HEK293 (cell line): Measurements from ENCODE around the gene TPST2.
A peak's percentile ranks its signal among the peaks of the same experiment; 100 is the strongest.

ENCODE experiments used
- CTCF ChIA-PET: fragments of 350-600 bp; formaldehyde crosslinking; extraction: SDS; loops from one replicate; lab custom pipeline; 2021; ENCODE audit warnings: antibody characterized with exemption; lab: Yijun Ruan, JAX
- POLR2A ChIA-PET: fragments of 300-600 bp; formaldehyde crosslinking; extraction: SDS; loops from one replicate; lab custom pipeline; 2020; ENCODE audit warnings: antibody characterized with exemption, inconsistent platforms; lab: Yijun Ruan, JAX
- H3K27ac ChIP-seq: fragments of 200-500 bp; sonication (Bioruptor generic); 2 replicates; pipeline ENCODE4 v1.5.1; 2014; ENCODE audit warnings: low read depth, low read length, control low read depth, inconsistent platforms; ENCODE audit errors: extremely low read depth
- H3K36me3 ChIP-seq, 2 experiments: fragments of 200-500 bp in 1 of 2; sonication (Bioruptor generic) in 1 of 2; 1 replicate in 1 of 2; 2 replicates in 1 of 2; pipeline ENCODE4 v1.5.1; 2014 to 2017; ENCODE audit warnings: inconsistent platforms in 2 of 2, low read length in 2 of 2; ENCODE audit not compliant: control insufficient read depth in 2 of 2, insufficient read depth in 1 of 2
- H3K4me1 ChIP-seq: fragments of 200-500 bp; sonication (Bioruptor generic); 2 replicates; pipeline ENCODE4 v1.5.1; 2014; ENCODE audit warnings: mild to moderate bottlenecking, low read length, inconsistent platforms; ENCODE audit not compliant: control insufficient read depth, insufficient read depth
- H3K4me3 ChIP-seq: 2 replicates; pipeline ENCODE4 v1.5.1; 2011; ENCODE audit warnings: low read depth, mild to moderate bottlenecking, control low read depth, low read length, moderate library complexity
- H3K9me3 ChIP-seq: fragments of 200-500 bp; sonication (Bioruptor generic); 2 replicates; pipeline ENCODE4 v1.5.1; 2014; ENCODE audit warnings: low read depth, low read length, inconsistent platforms; ENCODE audit not compliant: control insufficient read depth, insufficient read depth
- KLF16 ChIP-seq: fragments of 450-650 bp; formaldehyde crosslinking; IDR thresholded peaks from 2 replicates; pipeline ENCODE4 v1.5.1; 2017; ENCODE audit warnings: missing biosample characterization, missing genetic modification characterization
- KLF7 ChIP-seq: fragments of 450-650 bp; formaldehyde crosslinking; IDR thresholded peaks from 2 replicates; pipeline ENCODE4 v1.5.1; 2016; ENCODE audit warnings: missing biosample characterization, missing genetic modification characterization, borderline replicate concordance
- OSR2 ChIP-seq: fragments of 450-650 bp; formaldehyde crosslinking; IDR thresholded peaks from 2 replicates; pipeline ENCODE4 v1.5.1; 2016; ENCODE audit warnings: missing biosample characterization, missing genetic modification characterization
- TRIM28 ChIP-seq: IDR thresholded peaks from 2 replicates; pipeline ENCODE4 v1.6.1; 2011; ENCODE audit warnings: low read length, control low read depth, borderline replicate concordance
- TSHZ1 ChIP-seq: fragments of 450-650 bp; formaldehyde crosslinking; IDR thresholded peaks from 2 replicates; pipeline ENCODE4 v1.5.1; 2016; ENCODE audit warnings: missing biosample characterization, missing genetic modification characterization, borderline replicate concordance
- YY2 ChIP-seq: fragments of 450-650 bp; formaldehyde crosslinking; IDR thresholded peaks from 2 replicates; pipeline ENCODE4 v1.5.1; 2016; ENCODE audit warnings: missing biosample characterization, missing genetic modification characterization
- ZBTB7A ChIP-seq: fragments of 450-650 bp; formaldehyde crosslinking; IDR thresholded peaks from 2 replicates; pipeline ENCODE4 v1.5.1; 2016; ENCODE audit warnings: low read depth, missing biosample characterization, missing genetic modification characterization
- ZIC2 ChIP-seq: fragments of 450-650 bp; formaldehyde crosslinking; IDR thresholded peaks from 2 replicates; pipeline ENCODE4 v1.5.1; 2016; ENCODE audit warnings: missing biosample characterization, missing genetic modification characterization
- ZNF121 ChIP-seq: fragments of 450-650 bp; formaldehyde crosslinking; IDR thresholded peaks from 2 replicates; pipeline ENCODE4 v1.5.1; 2016; ENCODE audit warnings: missing biosample characterization, missing genetic modification characterization
- ZNF132 ChIP-seq: fragments of 450-650 bp; formaldehyde crosslinking; IDR thresholded peaks from 2 replicates; pipeline ENCODE4 v1.5.1; 2017; ENCODE audit warnings: missing biosample characterization, missing genetic modification characterization, borderline replicate concordance
- ZNF174 ChIP-seq: fragments of 450-650 bp; formaldehyde crosslinking; IDR thresholded peaks from 2 replicates; pipeline ENCODE4 v1.5.0; 2017; ENCODE audit warnings: missing biosample characterization, mild to moderate bottlenecking, missing genetic modification characterization
- ZNF184 ChIP-seq: fragments of 450-650 bp; IDR thresholded peaks from 2 replicates; pipeline ENCODE4 v1.5.1; 2018; ENCODE audit warnings: missing biosample characterization, mild to moderate bottlenecking, missing genetic modification characterization
- ZNF19 ChIP-seq: fragments of 450-650 bp; formaldehyde crosslinking; IDR thresholded peaks from 2 replicates; pipeline ENCODE4; 2016; ENCODE audit warnings: missing biosample characterization, missing genetic modification characterization, low read depth
- ZNF221 ChIP-seq: fragments of 450-650 bp; formaldehyde crosslinking; IDR thresholded peaks from 2 replicates; pipeline ENCODE4 v1.5.1; 2017; ENCODE audit warnings: missing biosample characterization, missing genetic modification characterization, borderline replicate concordance
- ZNF223 ChIP-seq: fragments of 450-650 bp; formaldehyde crosslinking; IDR thresholded peaks from 2 replicates; pipeline ENCODE4 v1.5.1; 2016; ENCODE audit warnings: missing biosample characterization, missing genetic modification characterization
- ZNF23 ChIP-seq: fragments of 450-650 bp; formaldehyde crosslinking; IDR thresholded peaks from 2 replicates; pipeline ENCODE4 v1.5.1; 2016; ENCODE audit warnings: missing biosample characterization, missing genetic modification characterization, borderline replicate concordance
- ZNF292 ChIP-seq: fragments of 450-650 bp; formaldehyde crosslinking; IDR thresholded peaks from 2 replicates; pipeline ENCODE4 v1.5.1; 2016; ENCODE audit warnings: low read depth, missing biosample characterization, missing genetic modification characterization, borderline replicate concordance
- ZNF324 ChIP-seq: fragments of 450-650 bp; formaldehyde crosslinking; IDR thresholded peaks from 2 replicates; pipeline ENCODE4 v1.5.1; 2016; ENCODE audit warnings: missing biosample characterization, missing genetic modification characterization
- ZNF335 ChIP-seq: fragments of 450-650 bp; formaldehyde crosslinking; conservative IDR thresholded peaks from 2 replicates; pipeline ENCODE4 v1.5.1; 2016; ENCODE audit warnings: missing biosample characterization, missing genetic modification characterization
- ZNF37A ChIP-seq: fragments of 450-650 bp; IDR thresholded peaks from 2 replicates; pipeline ENCODE4 v1.5.1; 2018; ENCODE audit warnings: missing biosample characterization, missing genetic modification characterization
- ZNF501 ChIP-seq: fragments of 450-650 bp; formaldehyde crosslinking; IDR thresholded peaks from 2 replicates; pipeline ENCODE4 v1.5.1; 2016; ENCODE audit warnings: missing biosample characterization, missing genetic modification characterization
- ZNF639 ChIP-seq: fragments of 450-650 bp; formaldehyde crosslinking; IDR thresholded peaks from 2 replicates; pipeline ENCODE4 v1.5.1; 2016; ENCODE audit warnings: missing biosample characterization, missing genetic modification characterization
- ZNF776 ChIP-seq: fragments of 450-650 bp; formaldehyde crosslinking; IDR thresholded peaks from 2 replicates; pipeline ENCODE4 v1.5.0; 2017; ENCODE audit warnings: missing biosample characterization, missing genetic modification characterization, borderline replicate concordance
- TF ChIP-seq, protein P1 (sequence below): fragments of 450-650 bp; formaldehyde crosslinking; IDR thresholded peaks from 2 replicates; pipeline ENCODE4 v1.5.1; 2017; ENCODE audit warnings: missing biosample characterization, missing genetic modification characterization
- TF ChIP-seq, protein P2 (sequence below): fragments of 450-650 bp; formaldehyde crosslinking; IDR thresholded peaks from 2 replicates; pipeline ENCODE4 v1.5.1; 2016; ENCODE audit warnings: missing biosample characterization, missing genetic modification characterization
- TF ChIP-seq, protein P3 (sequence below): fragments of 450-650 bp; formaldehyde crosslinking; IDR thresholded peaks from 2 replicates; pipeline ENCODE4 v1.5.0; 2017; ENCODE audit warnings: missing biosample characterization, missing genetic modification characterization, borderline replicate concordance

Gene TPST2

DNA sequence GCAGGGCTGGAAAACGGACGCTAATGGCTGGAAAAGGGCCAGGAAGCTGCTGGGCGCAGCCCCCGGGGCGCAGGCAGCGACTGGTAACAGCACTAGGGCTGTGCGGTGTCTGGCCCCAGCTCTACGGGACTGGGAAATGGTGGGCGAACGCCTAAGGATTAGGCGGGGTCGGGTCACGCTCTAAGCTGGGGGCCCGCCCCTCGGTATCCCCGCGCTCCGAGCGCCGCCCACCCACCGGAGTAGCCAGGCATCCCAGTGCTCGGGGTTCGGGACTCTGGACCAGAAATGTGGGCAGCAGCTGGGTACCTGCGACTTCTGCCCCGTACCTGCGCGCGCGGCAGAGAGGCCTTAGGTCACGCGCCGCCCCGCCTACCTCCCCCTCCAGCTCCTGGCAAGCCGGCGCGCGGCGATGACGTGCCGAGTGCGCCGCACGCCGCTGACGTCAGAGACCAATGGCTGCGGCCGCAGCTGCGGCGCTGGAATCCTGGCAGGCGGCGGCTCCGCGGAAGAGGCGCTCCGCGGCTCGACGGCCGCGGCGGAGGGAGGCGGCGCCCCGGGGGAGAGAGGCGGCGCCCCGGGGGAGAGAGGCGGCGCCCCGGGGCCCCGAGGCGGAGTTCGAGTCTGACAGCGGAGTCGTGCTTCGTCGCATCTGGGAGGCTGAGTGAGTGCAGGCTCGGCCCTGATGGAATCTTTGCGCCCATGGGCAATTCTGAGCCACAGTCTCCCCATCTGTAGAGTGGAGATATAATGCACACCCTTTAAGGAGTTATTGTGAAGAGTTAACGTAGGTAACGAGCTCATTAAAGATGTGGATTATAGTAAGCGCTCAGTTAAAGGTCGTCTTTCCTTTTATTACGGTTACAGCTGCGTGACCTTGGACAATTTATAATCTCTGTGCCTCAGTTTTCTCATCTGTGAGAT, 106.2 kb downstream of the TPST2 start, which contains the start of the genes HPS4 and SRRD:
Gene HPS4 (minus strand): TSS at position 345 of the 921 bp plus-strand sequence. CDS start 2,021 bp downstream, outside the sequence.
Gene SRRD (plus strand): TSS at position 439 of the 921 bp plus-strand sequence. CDS start 14 bp downstream, at position 453.
- peaks cover 1 to 48% of the 10 kb centered on the region in 2 experiments; a peak in 2 of 3 replicates for H3K36me3 ChIP-seq
- POLR2A ChIA-PET: interaction anchor here (0.5 to 3.7 kb wide), 19 partner anchors 10 to 1526 kb away, joined by 3 to 27 read pairs (median 6); partner anchors contain the start of gene TFIP11
- TF ChIP-seq ZNF23 (no peak), ZNF501 (tag by site-specific recombination) (peak; percentile 72), ZNF335 (peak; percentile 84), TRIM28 (peak; percentile 77; the same call in 1 of the 2 replicates), ZNF37A (tag by site-specific recombination) (no peak), OSR2 (no peak; the same call in 1 of the 2 replicates), ZNF223 (tag by site-specific recombination) (0 out of 2 replicates have a peak, but pooled peaks have one; percentile 18), KLF7 (peak; percentile 91), TSHZ1 (peak; percentile 24; the same call in 1 of the 2 replicates), ZNF292 (tag by site-specific recombination) (no peak), ZNF221 (tag by site-specific recombination) (no peak), ZNF776 (tag by site-specific recombination) (no peak), YY2 (tag by site-specific recombination) (peak; percentile 95), ZNF132 (no peak), ZNF639 (tag by site-specific recombination) (peak; percentile 79), ZNF184 (tag by site-specific recombination) (peak; percentile 52; the same call in 1 of the 2 replicates), ZNF121 (tag by site-specific recombination) (0 out of 2 replicates have a peak, but pooled peaks have one; percentile 17), ZBTB7A (tag by site-specific recombination) (peak; percentile 89), ZNF324 (tag by site-specific recombination) (peak; percentile 64), KLF16 (tag by site-specific recombination) (peak; percentile 94), ZNF19 (no peak), ZNF174 (tag by site-specific recombination) (no peak), ZIC2 (tag by site-specific recombination) (peak; percentile 93)
- TF ChIP-seq, protein P1, sequence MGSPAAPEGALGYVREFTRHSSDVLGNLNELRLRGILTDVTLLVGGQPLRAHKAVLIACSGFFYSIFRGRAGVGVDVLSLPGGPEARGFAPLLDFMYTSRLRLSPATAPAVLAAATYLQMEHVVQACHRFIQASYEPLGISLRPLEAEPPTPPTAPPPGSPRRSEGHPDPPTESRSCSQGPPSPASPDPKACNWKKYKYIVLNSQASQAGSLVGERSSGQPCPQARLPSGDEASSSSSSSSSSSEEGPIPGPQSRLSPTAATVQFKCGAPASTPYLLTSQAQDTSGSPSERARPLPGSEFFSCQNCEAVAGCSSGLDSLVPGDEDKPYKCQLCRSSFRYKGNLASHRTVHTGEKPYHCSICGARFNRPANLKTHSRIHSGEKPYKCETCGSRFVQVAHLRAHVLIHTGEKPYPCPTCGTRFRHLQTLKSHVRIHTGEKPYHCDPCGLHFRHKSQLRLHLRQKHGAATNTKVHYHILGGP (tag by site-specific recombination): no peak
- TF ChIP-seq, protein P2, sequence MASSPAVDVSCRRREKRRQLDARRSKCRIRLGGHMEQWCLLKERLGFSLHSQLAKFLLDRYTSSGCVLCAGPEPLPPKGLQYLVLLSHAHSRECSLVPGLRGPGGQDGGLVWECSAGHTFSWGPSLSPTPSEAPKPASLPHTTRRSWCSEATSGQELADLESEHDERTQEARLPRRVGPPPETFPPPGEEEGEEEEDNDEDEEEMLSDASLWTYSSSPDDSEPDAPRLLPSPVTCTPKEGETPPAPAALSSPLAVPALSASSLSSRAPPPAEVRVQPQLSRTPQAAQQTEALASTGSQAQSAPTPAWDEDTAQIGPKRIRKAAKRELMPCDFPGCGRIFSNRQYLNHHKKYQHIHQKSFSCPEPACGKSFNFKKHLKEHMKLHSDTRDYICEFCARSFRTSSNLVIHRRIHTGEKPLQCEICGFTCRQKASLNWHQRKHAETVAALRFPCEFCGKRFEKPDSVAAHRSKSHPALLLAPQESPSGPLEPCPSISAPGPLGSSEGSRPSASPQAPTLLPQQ (tag by site-specific recombination): peak; percentile 39; the same call in 1 of the 2 replicates
- TF ChIP-seq, protein P3, sequence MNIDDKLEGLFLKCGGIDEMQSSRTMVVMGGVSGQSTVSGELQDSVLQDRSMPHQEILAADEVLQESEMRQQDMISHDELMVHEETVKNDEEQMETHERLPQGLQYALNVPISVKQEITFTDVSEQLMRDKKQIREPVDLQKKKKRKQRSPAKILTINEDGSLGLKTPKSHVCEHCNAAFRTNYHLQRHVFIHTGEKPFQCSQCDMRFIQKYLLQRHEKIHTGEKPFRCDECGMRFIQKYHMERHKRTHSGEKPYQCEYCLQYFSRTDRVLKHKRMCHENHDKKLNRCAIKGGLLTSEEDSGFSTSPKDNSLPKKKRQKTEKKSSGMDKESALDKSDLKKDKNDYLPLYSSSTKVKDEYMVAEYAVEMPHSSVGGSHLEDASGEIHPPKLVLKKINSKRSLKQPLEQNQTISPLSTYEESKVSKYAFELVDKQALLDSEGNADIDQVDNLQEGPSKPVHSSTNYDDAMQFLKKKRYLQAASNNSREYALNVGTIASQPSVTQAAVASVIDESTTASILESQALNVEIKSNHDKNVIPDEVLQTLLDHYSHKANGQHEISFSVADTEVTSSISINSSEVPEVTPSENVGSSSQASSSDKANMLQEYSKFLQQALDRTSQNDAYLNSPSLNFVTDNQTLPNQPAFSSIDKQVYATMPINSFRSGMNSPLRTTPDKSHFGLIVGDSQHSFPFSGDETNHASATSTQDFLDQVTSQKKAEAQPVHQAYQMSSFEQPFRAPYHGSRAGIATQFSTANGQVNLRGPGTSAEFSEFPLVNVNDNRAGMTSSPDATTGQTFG (tag by site-specific recombination): 0 out of 2 replicates have a peak, but pooled peaks have one; percentile 44

More for the DNA sequence above, 106.2 kb downstream of the TPST2 start, which contains the start of the genes HPS4 and SRRD:
- CTCF ChIA-PET: interaction anchor here (0.6 to 8.1 kb wide), 10 partner anchors 9 to 925 kb away, joined by 3 to 47 read pairs (median 4); no protein-coding TSS in a partner anchor
- no peaks in the 10 kb centered on the region for H3K9me3 ChIP-seq
- peaks cover 4% of the 10 kb centered on the region; the same call in 1 of the 2 replicates for H3K4me1 ChIP-seq
- H3K4me3 ChIP-seq: peak within 1 kb of the TSS; percentile 93
- H3K27ac ChIP-seq: peak within 1 kb of the TSS; percentile 44; the same call in 1 of the 2 replicates
